ENCODE measurements around the gene ZFP36L1.

DNA sequence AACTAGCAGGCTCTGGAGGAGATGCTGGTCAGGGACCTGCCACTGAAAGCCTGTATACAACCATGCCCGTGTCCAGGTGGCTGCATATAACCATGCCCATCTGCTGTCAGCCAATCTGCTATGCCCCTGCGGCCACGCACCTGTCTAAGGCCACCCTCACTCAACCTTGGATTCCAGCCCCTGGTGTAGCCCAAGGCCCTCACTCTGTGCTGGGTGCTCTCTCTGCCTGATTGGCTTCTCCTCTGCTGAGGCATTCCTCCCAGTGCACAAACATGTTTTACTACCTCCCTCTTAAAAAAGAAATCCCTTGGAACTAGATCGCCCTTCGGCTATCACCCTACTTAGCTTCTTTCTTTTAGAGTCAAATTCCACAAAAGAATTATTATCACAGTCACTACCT, 45.5 kb downstream of the ZFP36L1 start:
- TF ChIP-seq, protein P1, sequence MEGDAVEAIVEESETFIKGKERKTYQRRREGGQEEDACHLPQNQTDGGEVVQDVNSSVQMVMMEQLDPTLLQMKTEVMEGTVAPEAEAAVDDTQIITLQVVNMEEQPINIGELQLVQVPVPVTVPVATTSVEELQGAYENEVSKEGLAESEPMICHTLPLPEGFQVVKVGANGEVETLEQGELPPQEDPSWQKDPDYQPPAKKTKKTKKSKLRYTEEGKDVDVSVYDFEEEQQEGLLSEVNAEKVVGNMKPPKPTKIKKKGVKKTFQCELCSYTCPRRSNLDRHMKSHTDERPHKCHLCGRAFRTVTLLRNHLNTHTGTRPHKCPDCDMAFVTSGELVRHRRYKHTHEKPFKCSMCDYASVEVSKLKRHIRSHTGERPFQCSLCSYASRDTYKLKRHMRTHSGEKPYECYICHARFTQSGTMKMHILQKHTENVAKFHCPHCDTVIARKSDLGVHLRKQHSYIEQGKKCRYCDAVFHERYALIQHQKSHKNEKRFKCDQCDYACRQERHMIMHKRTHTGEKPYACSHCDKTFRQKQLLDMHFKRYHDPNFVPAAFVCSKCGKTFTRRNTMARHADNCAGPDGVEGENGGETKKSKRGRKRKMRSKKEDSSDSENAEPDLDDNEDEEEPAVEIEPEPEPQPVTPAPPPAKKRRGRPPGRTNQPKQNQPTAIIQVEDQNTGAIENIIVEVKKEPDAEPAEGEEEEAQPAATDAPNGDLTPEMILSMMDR (IDR thresholded peaks at IDR 0.05), result no peak
- TF ChIP-seq POLR2A (IDR thresholded peaks at IDR 0.05), result no peak

Measured in upper lobe of left lung (tissue), 4 donors.